Activated CD8-positive, alpha-beta T cell treated with anti-CD3 and anti-CD28 coated beads, Interleukin-2, amount 10 ng/mL, durations not matched to agents 7 days and 5 days (primary cell): ENCODE data around the gene PUM2. TPM values are rescaled to one million over a fixed set of nuclear protein-coding genes. Genes with fewer than 3 reads are reported as not detected.
A peak's percentile ranks its signal among the peaks of the same experiment; 100 is the strongest.

Source experiments
- ATAC-seq: fragments of 150-1000 bp; cut with Tn5 transposase; one replicate; pipeline ENCODE4 v1.10.0; 2021; ENCODE audit warnings: moderate library complexity
- CTCF ChIA-PET: fragments of 350-600 bp; sonication (Branson Sonifier 250); formaldehyde crosslinking; loops from one replicate; lab custom pipeline; 2021; ENCODE audit warnings: antibody characterized with exemption; lab: Charles Lee
- POLR2A ChIA-PET: fragments of 350-600 bp; sonication (Branson Sonifier 250); formaldehyde crosslinking; loops from one replicate; lab custom pipeline; 2021; ENCODE audit warnings: antibody characterized with exemption; lab: Charles Lee
- DNase-seq: peaks from one replicate; pipeline ENCODE4 v3.0.0-alpha.2; 2020
- H3K27ac Mint-ChIP-seq: one replicate; pipeline ENCODE4 v1.8.0; 2021; ENCODE audit warnings: mild to moderate bottlenecking, mixed read lengths
- H3K27me3 Mint-ChIP-seq: one replicate; pipeline ENCODE4 v1.8.0; 2021; ENCODE audit warnings: low read depth, mixed read lengths
- H3K36me3 Mint-ChIP-seq: one replicate; pipeline ENCODE4 v1.8.0; 2021; ENCODE audit warnings: low read depth, mixed read lengths
- H3K4me1 Mint-ChIP-seq: one replicate; pipeline ENCODE4 v1.8.0; 2021; ENCODE audit warnings: low read depth, mixed read lengths
- H3K4me3 Mint-ChIP-seq: one replicate; pipeline ENCODE4 v1.8.0; 2021; ENCODE audit warnings: mild to moderate bottlenecking, mixed read lengths
- H3K9me3 Mint-ChIP-seq: one replicate; pipeline ENCODE4 v1.8.0; 2022; ENCODE audit warnings: mixed read lengths; ENCODE audit not compliant: insufficient read depth
- total RNA-seq, 2 experiments: library from RNA; stranded (reverse); gene quantifications; one replicate each; pipeline ENCODE4 v1.2.3, GENCODE V29; 2021

PUM2 gene
- total RNA-seq, 2 experiments from 2014 or later, result 123 to 129 TPM

- no peak overlapping the region for H3K27ac Mint-ChIP-seq
- H3K4me1 Mint-ChIP-seq, result peaks cover 52% of the 10 kb centered on the region
- H3K27me3 Mint-ChIP-seq, result no peaks in the 10 kb centered on the region
- ATAC-seq (no peak), DNase-seq (no peak)
- peaks cover 59% of the 10 kb centered on the region for H3K36me3 Mint-ChIP-seq
- POLR2A ChIA-PET, result interaction anchor here (1.0 kb wide), 1 partner anchor 15 kb away, joined by 3 read pairs; no protein-coding TSS in a partner anchor
- peaks cover 24% of the 10 kb centered on the region for H3K9me3 Mint-ChIP-seq
- CTCF ChIA-PET, result interaction anchor here (1.6 to 5.6 kb wide), 2 partner anchors 8 to 17 kb away, joined by 3 to 66 read pairs; no protein-coding TSS in a partner anchor
- H3K4me3 Mint-ChIP-seq, result no peak overlapping the region
These were observed 15.9 kb downstream of the PUM2 start for GRCh38 chr2:20334605-20335203.

DNA sequence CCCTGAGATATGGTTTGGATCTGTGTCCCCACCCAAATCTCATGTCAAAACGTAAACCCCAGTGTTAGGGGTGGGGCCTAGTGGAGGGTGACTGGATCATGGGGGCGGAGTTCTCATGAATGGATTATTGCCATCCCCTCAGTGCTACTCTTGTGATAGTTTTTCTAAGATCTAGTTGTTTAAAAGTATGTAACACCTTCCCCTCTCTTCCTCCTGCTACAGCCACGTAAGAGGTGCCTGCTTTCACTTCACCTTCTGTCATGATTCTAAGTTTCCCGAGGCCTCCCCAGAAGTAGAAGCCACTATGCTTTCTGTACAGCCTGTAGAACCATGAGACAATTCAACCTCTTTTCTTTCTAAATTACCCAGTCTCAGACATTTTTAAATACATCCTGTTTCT lies 16.9 kb downstream of the PUM2 start:
- POLR2A ChIA-PET, result interaction anchor here (1.0 kb wide), 1 partner anchor 16 kb away, joined by 3 read pairs; no protein-coding TSS in a partner anchor
- CTCF ChIA-PET, result interaction anchor here (5.6 kb wide), 1 partner anchor 7 kb away, joined by 66 read pairs; no protein-coding TSS in a partner anchor
- H3K4me1 Mint-ChIP-seq, result peaks cover 48% of the 10 kb centered on the region
- peak overlapping the region; percentile 40 for H3K27ac Mint-ChIP-seq
- H3K27me3 Mint-ChIP-seq, result no peaks in the 10 kb centered on the region
- no peak for DNase-seq
- no peak for ATAC-seq
- peaks cover 59% of the 10 kb centered on the region for H3K36me3 Mint-ChIP-seq
- no peak overlapping the region for H3K4me3 Mint-ChIP-seq
- peaks cover 24% of the 10 kb centered on the region for H3K9me3 Mint-ChIP-seq

DNA sequence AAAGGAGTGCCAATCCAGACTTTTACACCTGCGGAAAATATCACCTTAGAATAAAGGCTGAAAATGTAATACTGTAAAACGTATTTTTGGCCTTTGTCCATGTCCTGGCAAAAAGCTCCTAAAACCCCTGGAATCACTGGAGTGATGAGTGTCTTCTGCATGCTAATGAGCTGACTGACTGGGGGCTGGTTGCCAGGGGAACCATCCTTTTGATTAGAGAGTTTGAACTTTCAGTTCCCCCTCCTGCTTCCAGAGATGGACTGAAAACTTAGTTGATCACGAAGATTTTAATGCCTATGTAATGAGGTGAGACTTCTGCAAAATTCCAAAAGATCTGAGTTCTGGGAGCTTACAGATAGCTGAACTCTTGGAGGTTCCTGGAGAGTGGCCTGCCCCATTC lies 20.5 kb downstream of the PUM2 start:
- Mint-ChIP-seq H3K36me3 (peaks cover 76% of the 10 kb centered on the region), H3K4me3 (no peak overlapping the region), H3K4me1 (peaks cover 57% of the 10 kb centered on the region), H3K27ac (no peak overlapping the region), H3K27me3 (no peaks in the 10 kb centered on the region), H3K9me3 (peaks cover 24% of the 10 kb centered on the region)
- ATAC-seq (no peak), DNase-seq (no peak)
- POLR2A ChIA-PET, result no interaction called here
- CTCF ChIA-PET, result interaction anchor here (9.6 kb wide), 1 partner anchor 18 kb away, joined by 67 read pairs; no protein-coding TSS in a partner anchor

DNA sequence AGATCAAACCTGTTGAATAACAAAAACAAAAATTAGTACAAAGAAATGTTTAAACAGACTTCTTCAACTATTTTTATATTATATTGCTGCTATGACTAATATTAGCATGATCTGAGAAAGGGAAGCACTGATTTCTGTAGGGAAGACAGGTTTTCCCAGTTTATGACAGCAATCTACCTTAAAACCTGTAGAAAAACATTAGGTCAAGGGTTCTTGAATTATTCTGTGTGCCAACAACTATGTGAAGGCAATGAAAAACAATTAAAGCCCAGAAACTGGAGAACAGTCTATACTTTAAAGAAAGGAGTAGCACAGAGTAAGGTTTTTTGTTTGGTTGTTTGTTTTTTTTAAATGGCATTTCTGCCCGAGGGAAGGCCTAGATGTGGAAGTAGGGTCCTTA lies 23.3 kb downstream of the PUM2 start:
- DNase-seq (no peak), ATAC-seq (no peak)
- Mint-ChIP-seq H3K4me3 (no peak overlapping the region), H3K36me3 (peaks cover 67% of the 10 kb centered on the region), H3K27ac (peak overlapping the region; percentile 3), H3K4me1 (peaks cover 61% of the 10 kb centered on the region), H3K27me3 (no peaks in the 10 kb centered on the region), H3K9me3 (peaks cover 18% of the 10 kb centered on the region)
- ChIA-PET POLR2A (interaction anchor here (0.6 kb wide), 1 partner anchor 24 kb away, joined by 4 read pairs; no protein-coding TSS in a partner anchor), CTCF (interaction anchor here (0.6 to 9.6 kb wide), 23 partner anchors 9 to 324 kb away, joined by 3 to 67 read pairs (median 7); partner anchors contain the start of gene HS1BP3)

GRCh38 chr2:20326163-20326780 lies 24.4 kb downstream of the PUM2 start:
- peaks cover 8% of the 10 kb centered on the region for H3K9me3 Mint-ChIP-seq
- CTCF ChIA-PET, result interaction anchor here (0.7 to 9.6 kb wide), 43 partner anchors 8 to 325 kb away, joined by 3 to 67 read pairs (median 5); partner anchors contain the start of gene HS1BP3
- no peak overlapping the region for H3K27ac Mint-ChIP-seq
- ATAC-seq (peak; percentile 79), DNase-seq (peak; percentile 66)
- no peak overlapping the region for H3K4me3 Mint-ChIP-seq
- H3K27me3 Mint-ChIP-seq, result no peaks in the 10 kb centered on the region
- POLR2A ChIA-PET, result interaction anchor here (1.0 kb wide), 1 partner anchor 17 kb away, joined by 4 read pairs; no protein-coding TSS in a partner anchor
- peaks cover 59% of the 10 kb centered on the region for H3K4me1 Mint-ChIP-seq
- H3K36me3 Mint-ChIP-seq, result peaks cover 64% of the 10 kb centered on the region

DNA sequence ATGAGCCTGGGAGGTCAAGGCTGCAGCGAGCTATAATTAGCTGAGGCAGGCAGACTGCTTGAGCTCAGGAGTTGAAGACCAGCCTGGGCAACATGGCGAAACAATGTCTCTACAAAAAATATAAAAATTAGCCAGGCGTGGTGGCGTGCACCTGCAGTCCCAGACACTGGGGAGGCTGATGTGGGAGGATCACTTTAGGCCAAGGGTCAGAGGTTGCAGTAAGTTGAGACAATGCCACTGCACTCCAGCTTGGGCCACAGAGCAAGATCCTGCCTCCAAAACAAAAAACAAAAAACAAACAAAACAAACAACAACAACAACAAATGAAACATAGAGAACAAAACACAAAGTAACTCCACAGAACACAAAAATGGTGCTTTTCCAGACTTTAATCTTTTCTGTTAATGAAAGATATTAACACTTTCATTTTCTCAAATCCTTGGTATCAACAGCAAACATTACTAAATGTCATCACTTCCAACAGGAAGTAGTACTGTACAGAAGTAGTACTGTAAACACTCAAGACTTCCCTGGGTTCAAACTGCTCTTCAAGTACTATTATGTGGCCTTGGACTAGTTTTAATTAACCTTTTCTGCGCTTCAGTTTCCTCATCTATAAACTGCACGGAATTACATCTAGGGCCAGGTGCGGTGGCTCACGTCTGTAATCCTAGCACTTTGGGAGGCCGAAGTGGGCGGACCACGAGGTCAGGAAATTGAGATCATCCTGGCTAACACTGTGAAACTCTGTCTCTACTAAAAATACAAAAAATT lies 27.9 kb downstream of the PUM2 start:
- H3K4me1 Mint-ChIP-seq, result peaks cover 51% of the 10 kb centered on the region
- POLR2A ChIA-PET, result no interaction called here
- no peak overlapping the region for H3K4me3 Mint-ChIP-seq

GRCh38 chr2:20317690-20318089 lies 33.0 kb downstream of the PUM2 start:
- peaks cover 28% of the 10 kb centered on the region for H3K4me1 Mint-ChIP-seq
- CTCF ChIA-PET, result interaction anchor here (3.0 kb wide), 1 partner anchor 9 kb away, joined by 12 read pairs; no protein-coding TSS in a partner anchor

More for the DNA sequence above, 27.9 kb downstream of the PUM2 start:
- ATAC-seq, result no peak
- H3K9me3 Mint-ChIP-seq, result no peaks in the 10 kb centered on the region
- no peak for DNase-seq
- H3K27ac Mint-ChIP-seq, result peak overlapping the region; percentile 34
- peaks cover 63% of the 10 kb centered on the region for H3K36me3 Mint-ChIP-seq
- CTCF ChIA-PET, result interaction anchor here (0.8 to 9.6 kb wide), 3 partner anchors 10 to 71 kb away, joined by 3 to 67 read pairs (median 3); no protein-coding TSS in a partner anchor
- no peaks in the 10 kb centered on the region for H3K27me3 Mint-ChIP-seq

DNA sequence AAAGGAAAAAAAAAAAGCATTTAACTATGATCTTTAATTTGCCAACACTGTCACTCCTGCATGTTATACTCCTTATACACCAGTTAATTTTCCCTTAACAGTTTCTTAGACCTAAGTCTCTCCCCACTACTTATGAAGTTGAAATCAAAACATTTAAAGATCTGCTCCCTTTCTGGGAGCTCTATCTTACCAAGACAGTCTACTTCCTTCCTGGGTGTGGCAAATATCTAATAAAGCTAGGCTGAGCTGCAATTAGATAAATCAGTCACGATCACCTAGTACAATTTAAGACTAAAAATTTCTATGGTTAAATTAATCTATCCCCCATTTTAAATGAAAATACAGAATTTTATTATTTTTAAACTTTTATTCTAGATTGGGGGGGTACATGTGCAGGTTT lies 33.4 kb downstream of the PUM2 start:
- H3K4me1 Mint-ChIP-seq, result peaks cover 24% of the 10 kb centered on the region
- H3K27me3 Mint-ChIP-seq, result no peaks in the 10 kb centered on the region
- peaks cover 68% of the 10 kb centered on the region for H3K36me3 Mint-ChIP-seq
- H3K27ac Mint-ChIP-seq, result no peak overlapping the region
- ChIA-PET POLR2A (interaction anchor here (0.6 kb wide), 1 partner anchor 53 kb away, joined by 3 read pairs; no protein-coding TSS in a partner anchor), CTCF (interaction anchor here (3.0 kb wide), 1 partner anchor 9 kb away, joined by 12 read pairs; no protein-coding TSS in a partner anchor)
- no peak overlapping the region for H3K4me3 Mint-ChIP-seq
- DNase-seq (no peak), ATAC-seq (no peak)
- no peaks in the 10 kb centered on the region for H3K9me3 Mint-ChIP-seq

More at GRCh38 chr2:20317690-20318089, 33.0 kb downstream of the PUM2 start:
- Mint-ChIP-seq H3K27me3 (no peaks in the 10 kb centered on the region), H3K4me3 (no peak overlapping the region), H3K27ac (peak overlapping the region; percentile 14), H3K9me3 (no peaks in the 10 kb centered on the region), H3K36me3 (peaks cover 69% of the 10 kb centered on the region)
- ATAC-seq, result no peak
- no peak for DNase-seq
- POLR2A ChIA-PET, result no interaction called here

DNA sequence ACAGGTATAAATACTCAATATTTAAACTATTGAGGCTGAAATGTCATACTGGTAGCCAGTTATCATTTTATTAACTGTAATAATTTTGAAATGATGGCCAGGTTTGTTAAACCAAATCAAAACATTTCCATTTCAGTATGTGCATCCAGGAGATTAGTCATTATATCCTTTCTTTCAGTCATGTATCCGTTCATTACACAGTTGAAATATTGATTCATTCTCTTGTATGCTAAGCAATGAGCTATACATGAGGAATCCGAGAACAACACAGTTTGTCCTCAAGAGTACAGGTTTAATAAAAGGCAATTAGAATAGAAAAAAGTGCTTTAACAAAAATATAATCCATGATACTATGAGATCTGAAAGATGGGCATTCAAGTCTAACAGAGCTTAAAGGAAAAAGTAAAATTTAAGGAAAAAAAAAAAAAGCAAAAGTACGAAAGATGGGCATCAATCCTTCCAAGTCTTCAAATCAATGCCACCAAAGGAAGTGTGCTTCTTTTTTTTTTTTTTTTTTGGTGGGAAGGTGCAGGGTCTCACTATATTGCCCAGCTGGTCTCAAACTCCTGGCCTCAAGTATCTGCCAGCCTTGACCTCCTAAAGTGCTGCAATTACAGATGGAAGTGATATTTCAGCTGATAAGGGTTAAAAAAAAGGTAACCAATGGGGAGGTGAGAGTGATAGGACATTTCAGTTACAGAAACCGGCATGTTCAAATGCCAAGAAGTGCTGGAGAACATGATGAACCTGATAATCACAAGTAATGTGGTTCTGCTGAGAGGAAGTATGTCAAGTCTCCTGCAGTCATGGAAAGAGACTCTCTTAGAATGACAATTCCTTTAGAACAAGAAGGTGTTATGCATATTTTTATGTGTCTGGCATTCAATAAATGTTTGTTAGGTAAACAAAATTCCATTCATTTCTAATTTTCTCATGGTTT lies 35.8 kb downstream of the PUM2 start:
- ATAC-seq (no peak), DNase-seq (no peak)
- no peaks in the 10 kb centered on the region for H3K27me3 Mint-ChIP-seq
- no peaks in the 10 kb centered on the region for H3K9me3 Mint-ChIP-seq
- H3K4me1 Mint-ChIP-seq, result peaks cover 19% of the 10 kb centered on the region
- no peak overlapping the region for H3K4me3 Mint-ChIP-seq
- H3K36me3 Mint-ChIP-seq, result peaks cover 60% of the 10 kb centered on the region
- H3K27ac Mint-ChIP-seq, result no peak overlapping the region
- ChIA-PET CTCF (interaction anchor here (1.0 to 1.2 kb wide), 3 partner anchors 11 to 17 kb away, joined by 3 to 7 read pairs (median 3); no protein-coding TSS in a partner anchor), POLR2A (no interaction called here)

GRCh38 chr2:20313659-20314058 lies 37.0 kb downstream of the PUM2 start:
- Mint-ChIP-seq H3K27ac (no peak overlapping the region), H3K4me1 (peaks cover 15% of the 10 kb centered on the region), H3K9me3 (no peaks in the 10 kb centered on the region), H3K4me3 (no peak overlapping the region), H3K36me3 (peaks cover 60% of the 10 kb centered on the region), H3K27me3 (no peaks in the 10 kb centered on the region)
- ChIA-PET POLR2A (interaction anchor here (0.9 kb wide), 1 partner anchor 21 kb away, joined by 3 read pairs; no protein-coding TSS in a partner anchor), CTCF (interaction anchor here (1.0 kb wide), 1 partner anchor 13 kb away, joined by 3 read pairs; no protein-coding TSS in a partner anchor)
- DNase-seq (no peak), ATAC-seq (no peak)
